ENCODE data around the gene FAM217A. TPM values are rescaled to one million over a fixed set of nuclear protein-coding genes. Genes with fewer than 3 reads are reported as not detected.

The FAM217A gene
- total and polyA plus RNA-seq, 2 of the 8 experiments (the other 6 are each of a cell fraction or from before 2014, with no cell fraction given) = 0.03 TPM; not detected in 1

DNA sequence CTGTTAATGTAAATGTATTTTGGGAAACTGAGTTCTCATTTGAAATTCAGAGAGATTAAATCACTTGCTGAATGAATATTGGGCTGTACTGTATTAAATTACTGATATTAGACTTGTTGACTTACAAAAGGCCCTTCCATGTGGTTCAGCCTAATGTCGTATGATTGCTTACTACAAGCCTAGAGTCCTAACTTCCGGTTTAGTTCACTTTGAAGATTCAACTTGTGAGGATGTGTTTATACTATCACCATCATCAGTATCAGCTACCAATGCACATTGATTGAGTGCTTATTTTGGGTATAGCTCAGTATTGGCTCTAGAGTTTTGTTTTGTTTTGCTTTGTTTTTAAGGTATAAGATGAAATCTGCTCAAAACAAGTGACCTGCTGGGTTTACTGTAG is 48.3 kb downstream of the FAM217A start (continued):
- no peak for TF ChIP-seq CHD7 (IDR thresholded peaks at IDR 0.05; ENCODE audit: insufficient replicate concordance, low read length)

All from H1 (cell line).